ENCODE data around the gene DDX18. TPM values are rescaled to one million over a fixed set of nuclear protein-coding genes. Genes with fewer than 3 reads are reported as not detected.

The DDX18 gene
- total and polyA plus RNA-seq, 10 of the 15 experiments (the other 5 are each of a cell fraction or from before 2014, with no cell fraction given), result 54.3 to 110 (median 74.9) TPM

- no peak for TF ChIP-seq TARDBP (IDR thresholded peaks at IDR 0.05; ENCODE audit: borderline replicate concordance)
- no peak for TF ChIP-seq CREM (IDR thresholded peaks at IDR 0.05; ENCODE audit: low read depth)
- no peak for TF ChIP-seq SPI1 (IDR thresholded peaks at IDR 0.05; ENCODE audit: borderline replicate concordance, insufficient read depth, low read depth, low read length)
These were observed 28.0 kb upstream of the DDX18 start (continued) for GRCh38 chr2:117786520-117786919.

GRCh38 chr2:117789505-117789904 lies 25.0 kb upstream of the DDX18 start:
- intact Hi-C loops (cut with micrococcal nuclease; ENCODE audit: unreplicated experiment), result loop anchor here (5.0 kb wide), 1 partner anchor 1282 kb away; no protein-coding TSS in a partner anchor
- Histone ChIP-seq H3K4me1 (ENCODE audit: control insufficient read depth, insufficient read depth, low read length) (no peaks in the 10 kb centered on the region), H3K9ac (ENCODE audit: control insufficient read depth, insufficient read depth, low read length) (no peak overlapping the region), H4K20me1 (ENCODE audit: control insufficient read depth, insufficient read depth) (no peaks in the 10 kb centered on the region), H3K27me3 (replicated peaks in 1 of 2; ENCODE audit: control insufficient read depth in 2 of 2, insufficient read depth in 2 of 2, low read length in 1 of 2) (no peaks in the 10 kb centered on the region), H3K4me2 (ENCODE audit: control insufficient read depth, insufficient read depth) (no peak overlapping the region), H2AFZ (ENCODE audit: control insufficient read depth, low read depth, low read length) (no peak overlapping the region), H3K36me3 (ENCODE audit: control insufficient read depth in 2 of 2, insufficient read depth in 2 of 2, low read length in 1 of 2) (no peaks in the 10 kb centered on the region), H3K79me2 (ENCODE audit: control insufficient read depth, insufficient read depth, low read length) (no peaks in the 10 kb centered on the region), H3K4me3 (no peak overlapping the region), H3K27ac (ENCODE audit: control insufficient read depth, insufficient read depth) (no peak overlapping the region), H3K9me3 (replicated peaks; ENCODE audit: control insufficient read depth, insufficient read depth, low read length) (no peaks in the 10 kb centered on the region)
- ChIA-PET SMC1A (ENCODE audit: uncharacterized antibody, unreplicated experiment) (no interaction called here), RAD21 (ENCODE audit: unreplicated experiment) (no interaction called here), POLR2A (no interaction called here), CTCF (interaction anchor here (1.9 kb wide), 1 partner anchor 25 kb away, joined by 5 read pairs; the partner anchor contains the start of gene DDX18)
- FAIRE-seq, result no peak
- in situ Hi-C loops (cut with MboI), result no loop called here
- no peak for ATAC-seq
- no TSS peak for BruUV-seq (replicated peaks)
- DNase-seq (ENCODE audit: low read depth, low spot score), result no peak
- TF ChIP-seq HDAC6 (IDR thresholded peaks at IDR 0.05; ENCODE audit: unreplicated experiment), result no peak
- TF ChIP-seq MLLT1 (IDR thresholded peaks at IDR 0.05), result no peak
- no peak for TF ChIP-seq FOXK2 (IDR thresholded peaks at IDR 0.05)
- no peak for TF ChIP-seq CREM (IDR thresholded peaks at IDR 0.05; ENCODE audit: low read depth)
- no peak for TF ChIP-seq POLR2AphosphoS5 (IDR thresholded peaks at IDR 0.05; ENCODE audit: low read length)
- TF ChIP-seq HCFC1 (IDR thresholded peaks at IDR 0.05; ENCODE audit: low read length), result no peak
- no peak for TF ChIP-seq SKIL (IDR thresholded peaks at IDR 0.05; ENCODE audit: low read depth, poor library complexity, severe bottlenecking)
- TF ChIP-seq WRNIP1 (IDR thresholded peaks at IDR 0.05; ENCODE audit: borderline replicate concordance, low read depth, low read length), result no peak
- no peak for TF ChIP-seq RCOR1 (conservative IDR thresholded peaks at IDR 0.05; ENCODE audit: low read depth, low read length)
